HG02973 (cell line): ENCODE measurements around the gene PATL2.
"Not testable (repeated sequence)": the region's sequence is repeated elsewhere in the genome, so short reads cannot be mapped to it uniquely, and the experiment has no call there.

ENCODE experiments used
- ATAC-seq: cut with Tn5 transposase; IDR thresholded peaks from one replicate; pipeline ENCODE4 v1.9.1; 2021; ENCODE audit warnings: moderate library complexity; ENCODE audit not compliant: unreplicated experiment

PATL2 gene

GRCh38 chr15:44694416-44694815 is 16.7 kb downstream of the PATL2 start:
- ATAC-seq = no peak

GRCh38 chr15:44692659-44693058 is 18.5 kb downstream of the PATL2 start:
- no peak for ATAC-seq

GRCh38 chr15:44690245-44690644 is 20.9 kb downstream of the PATL2 start:
- not testable (repeated sequence) for ATAC-seq

- not testable (repeated sequence) for ATAC-seq
These were observed 21.8 kb downstream of the PATL2 start for GRCh38 chr15:44689318-44689717.

GRCh38 chr15:44682809-44683682 is 28.1 kb downstream of the PATL2 start:
- not testable (repeated sequence) for ATAC-seq

GRCh38 chr15:44682211-44682610 is 28.9 kb downstream of the PATL2 start:
- no peak for ATAC-seq

GRCh38 chr15:44676676-44677075 is 34.4 kb downstream of the PATL2 start:
- ATAC-seq = no peak

- no peak for ATAC-seq
These were observed 35.2 kb downstream of the PATL2 start for GRCh38 chr15:44675911-44676310.

GRCh38 chr15:44673639-44674038 is 37.5 kb downstream of the PATL2 start:
- ATAC-seq = no peak

GRCh38 chr15:44670087-44670950 is 40.8 kb downstream of the PATL2 start:
- no peak for ATAC-seq

GRCh38 chr15:44668921-44669320 is 42.2 kb downstream of the PATL2 start:
- no peak for ATAC-seq

- ATAC-seq = no peak
These were observed 44.1 kb downstream of the PATL2 start for GRCh38 chr15:44667039-44667360.

GRCh38 chr15:44666210-44667038 is 44.7 kb downstream of the PATL2 start:
- ATAC-seq = no peak

- ATAC-seq = peak; percentile 69
These were observed 47.5 kb downstream of the PATL2 start, which contains the start of gene SPG11 for GRCh38 chr15:44663410-44664308. SPG11 (minus strand) TSS chr15:44663662; CDS start chr15:44663647, 15 bp downstream.

- ATAC-seq = peak; percentile 40
These were observed 48.4 kb downstream of the PATL2 start for GRCh38 chr15:44662478-44663409.

- no peak for ATAC-seq
These were observed 49.5 kb downstream of the PATL2 start for GRCh38 chr15:44661576-44661975.

GRCh38 chr15:44659056-44659455 is 52.1 kb downstream of the PATL2 start:
- no peak for ATAC-seq

GRCh38 chr15:44657378-44657777 is 53.7 kb downstream of the PATL2 start:
- ATAC-seq = no peak

- no peak for ATAC-seq
These were observed 54.2 kb downstream of the PATL2 start for GRCh38 chr15:44656913-44657312.
